OCI-LY1 (cell line): ENCODE measurements around the gene FN1.

Experiments used
- CTCF ChIP-seq: fragments of 200-600 bp; sonication (generic), shearing (Covaris generic); IDR thresholded peaks from 2 replicates; pipeline ENCODE4 v1.5.1; 2017; ENCODE audit warnings: mild to moderate bottlenecking, antibody characterized with exemption, low read length, moderate library complexity, mixed read lengths
- EZH2 ChIP-seq: fragments of 200-600 bp; sonication (generic), shearing (Covaris generic); IDR thresholded peaks from 2 replicates; pipeline ENCODE4 v1.8.0; 2017; ENCODE audit warnings: borderline replicate concordance, mixed run types, mild to moderate bottlenecking, antibody characterized with exemption, low read length, moderate library complexity, mixed read lengths

DNA sequence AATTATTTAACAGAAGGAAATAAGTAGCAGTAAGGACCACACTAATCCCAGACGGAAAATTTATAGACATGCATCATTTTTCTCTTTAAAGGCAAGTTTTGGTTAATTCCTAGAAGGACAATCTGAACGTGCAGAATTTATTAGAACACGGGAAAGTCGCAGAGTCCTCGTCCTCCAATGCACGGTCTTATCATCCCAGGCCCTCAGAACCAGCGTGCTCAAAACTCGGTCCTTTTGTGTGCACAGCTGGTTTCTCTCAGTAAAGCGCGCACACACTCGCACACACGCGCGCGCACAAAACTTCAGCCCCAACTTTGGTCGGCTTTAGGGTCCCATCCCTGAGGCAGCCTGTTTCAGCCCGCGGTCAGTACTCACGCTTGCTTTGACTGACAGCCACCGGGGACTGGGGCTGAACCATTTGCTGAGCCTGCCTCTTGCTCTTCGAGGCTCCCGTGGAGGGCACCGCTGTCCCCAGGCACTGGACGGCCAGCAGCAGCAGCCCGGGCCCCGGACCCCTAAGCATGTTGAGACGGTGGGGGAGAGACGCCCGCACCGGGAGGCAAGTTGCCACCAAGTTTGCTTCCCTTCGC lies 493 bp downstream of the FN1 start:
- TF ChIP-seq CTCF: no peak
- TF ChIP-seq EZH2: no peak
